Mucosa of descending colon (tissue), 3 donors: ENCODE results near the gene STIMATE. TPM values are rescaled to one million over a fixed set of nuclear protein-coding genes. Genes with fewer than 3 reads are reported as not detected.

Experiments
- ATAC-seq: fragments of 200-7000 bp; cut with Tn5 transposase; one replicate; pipeline ENCODE4 v1.9.1; 2020; ENCODE audit warnings: mild to moderate bottlenecking, moderate library complexity
- DNase-seq, 3 donors: peaks; one replicate each; pipeline ENCODE4 v3.0.0-alpha.2; 2020
- H3K36me3 ChIP-seq: fragments of 200-600 bp; one replicate; pipeline ENCODE4 v1.8.0; 2021; ENCODE audit warnings: low read depth, mild to moderate bottlenecking
- H3K4me1 ChIP-seq: fragments of 200-600 bp; one replicate; pipeline ENCODE4 v1.8.0; 2021; ENCODE audit warnings: low read depth, mild to moderate bottlenecking
- H3K4me3 ChIP-seq: fragments of 200-600 bp; one replicate; pipeline ENCODE4 v1.8.0; 2021; ENCODE audit warnings: mild to moderate bottlenecking
- H3K9me3 ChIP-seq: fragments of 200-600 bp; one replicate; pipeline ENCODE4 v1.8.0; 2021; ENCODE audit warnings: mild to moderate bottlenecking
- intact Hi-C, 2 donors: fragments of 100-400 bp; cut with DNase I in 1 of 2; cut with micrococcal nuclease in 1 of 2; formaldehyde crosslinking; loops; one replicate each; pipeline versions ENCODE4 v1.11.0 to v1.11.1; 2022; cut with DNase I, micrococcal nuclease
- total RNA-seq, 3 donors: library from RNA; stranded (reverse); fragmentation: NEBNext Ultra II Directional in 2 of 3; extraction: Animal tissue kit (Norgen Biotek cat#: 25700) in 2 of 3; gene quantifications; one replicate each; pipeline versions ENCODE4 v1.2.1 to v1.2.4, GENCODE V29; 2021 to 2023
- TF ChIP-seq, protein P1 (sequence below): fragments of 200-600 bp; IDR thresholded peaks from one replicate; pipeline ENCODE4 v1.8.0; 2022; ENCODE audit warnings: antibody characterized with exemption, mild to moderate bottlenecking
- donor health status: DM: no; HTN: no; CAD: no; lungs with moderate emphysema.
- donor health status: DM: no; HTN: no; CAD: no.
- donor health status: DM: no; HTN: yes; CAD: no.

The STIMATE gene
- total RNA-seq, 3 donors from 2014 or later: 9.3 to 14.8 (median 11.1) TPM

DNA sequence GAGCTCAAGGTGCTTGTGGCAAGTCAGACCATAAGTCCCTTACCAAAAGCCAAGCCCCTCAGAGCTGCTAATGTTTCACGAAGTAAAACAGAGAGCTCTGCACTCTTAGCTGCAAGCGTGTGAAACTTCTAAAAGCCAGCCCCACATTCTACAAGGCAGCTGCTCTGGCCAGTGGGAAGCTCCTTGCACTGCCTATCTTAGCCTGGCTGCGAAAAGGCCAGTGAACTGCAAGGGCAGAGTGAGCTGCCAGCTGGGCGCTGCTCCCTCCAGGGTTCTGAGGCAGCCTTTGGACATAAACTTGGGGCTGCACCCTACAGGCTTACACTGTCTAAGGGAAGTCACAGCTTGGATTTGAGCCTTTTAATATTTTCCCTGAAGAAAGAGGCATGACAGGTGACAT lies 60.4 kb downstream of the STIMATE start:
- TF ChIP-seq, protein P1, sequence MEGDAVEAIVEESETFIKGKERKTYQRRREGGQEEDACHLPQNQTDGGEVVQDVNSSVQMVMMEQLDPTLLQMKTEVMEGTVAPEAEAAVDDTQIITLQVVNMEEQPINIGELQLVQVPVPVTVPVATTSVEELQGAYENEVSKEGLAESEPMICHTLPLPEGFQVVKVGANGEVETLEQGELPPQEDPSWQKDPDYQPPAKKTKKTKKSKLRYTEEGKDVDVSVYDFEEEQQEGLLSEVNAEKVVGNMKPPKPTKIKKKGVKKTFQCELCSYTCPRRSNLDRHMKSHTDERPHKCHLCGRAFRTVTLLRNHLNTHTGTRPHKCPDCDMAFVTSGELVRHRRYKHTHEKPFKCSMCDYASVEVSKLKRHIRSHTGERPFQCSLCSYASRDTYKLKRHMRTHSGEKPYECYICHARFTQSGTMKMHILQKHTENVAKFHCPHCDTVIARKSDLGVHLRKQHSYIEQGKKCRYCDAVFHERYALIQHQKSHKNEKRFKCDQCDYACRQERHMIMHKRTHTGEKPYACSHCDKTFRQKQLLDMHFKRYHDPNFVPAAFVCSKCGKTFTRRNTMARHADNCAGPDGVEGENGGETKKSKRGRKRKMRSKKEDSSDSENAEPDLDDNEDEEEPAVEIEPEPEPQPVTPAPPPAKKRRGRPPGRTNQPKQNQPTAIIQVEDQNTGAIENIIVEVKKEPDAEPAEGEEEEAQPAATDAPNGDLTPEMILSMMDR: no peak
- intact Hi-C loops: no loop called here
- Histone ChIP-seq H3K36me3 (no peaks in the 10 kb centered on the region), H3K4me3 (no peak overlapping the region), H3K4me1 (no peaks in the 10 kb centered on the region), H3K9me3 (no peaks in the 10 kb centered on the region)
- ATAC-seq: no peak
- DNase-seq: no peak

DNA sequence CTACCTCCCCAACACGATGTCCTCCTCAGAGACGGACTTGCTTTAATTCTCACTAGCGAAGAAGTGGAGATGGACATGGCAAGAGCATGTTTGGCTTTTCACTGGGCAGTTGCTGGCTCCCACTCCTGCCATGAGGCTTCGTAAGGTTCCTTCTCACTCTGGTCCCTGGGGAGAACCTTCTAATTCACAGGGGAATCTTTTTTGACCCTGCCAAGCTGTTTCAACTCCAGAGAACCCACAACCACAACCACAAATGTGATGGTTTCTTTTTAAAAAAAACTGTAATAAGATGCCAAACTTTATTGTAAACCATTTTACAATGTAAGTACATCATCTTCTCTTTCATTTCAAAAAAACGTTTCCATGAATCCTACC lies 60.9 kb downstream of the STIMATE start:
- Histone ChIP-seq H3K36me3 (no peaks in the 10 kb centered on the region), H3K4me1 (peaks cover 2% of the 10 kb centered on the region), H3K9me3 (no peaks in the 10 kb centered on the region), H3K4me3 (no peak overlapping the region)
- TF ChIP-seq, protein P1: no peak
- DNase-seq (no peak), ATAC-seq (no peak)
- intact Hi-C loops: no loop called here

DNA sequence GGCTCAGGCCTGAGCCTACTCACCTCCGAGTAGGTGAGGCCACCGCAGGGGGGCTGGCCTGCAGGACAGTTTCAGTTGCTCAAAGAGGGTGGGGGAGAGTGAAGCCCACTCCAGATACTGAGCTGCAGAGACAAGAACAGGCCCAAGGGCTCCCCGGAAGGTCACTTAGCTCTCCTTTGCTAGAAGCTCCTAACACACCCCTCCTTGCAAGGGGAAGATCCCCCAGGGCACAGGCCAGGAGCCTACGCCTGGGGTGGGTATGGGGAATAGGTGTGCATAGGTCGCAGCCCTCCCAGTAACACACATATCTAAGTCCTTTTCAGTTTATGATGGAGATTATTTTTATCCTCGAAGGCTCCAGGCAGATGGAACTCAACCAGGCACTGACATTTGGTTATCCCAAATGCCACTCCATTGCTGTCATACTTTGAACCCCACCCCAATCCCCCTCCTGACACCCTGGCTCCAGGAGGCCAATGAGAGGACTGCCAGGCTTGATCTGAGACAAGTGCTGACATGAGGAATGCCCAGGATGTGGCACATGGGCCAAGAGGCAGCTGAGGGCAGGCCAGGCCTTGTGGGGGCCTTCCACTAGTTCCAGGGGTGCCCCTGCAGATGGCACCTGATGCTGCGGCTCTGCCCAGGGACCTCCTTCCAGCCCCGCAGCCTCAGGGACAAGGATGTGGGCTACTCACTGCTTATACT lies 61.4 kb downstream of the STIMATE start:
- peaks cover 4% of the 10 kb centered on the region for H3K4me1 ChIP-seq
- DNase-seq (no peak), ATAC-seq (no peak)
- TF ChIP-seq, protein P1: no peak
- no peak overlapping the region for H3K4me3 ChIP-seq
- intact Hi-C loops: no loop called here
- H3K36me3 ChIP-seq: no peaks in the 10 kb centered on the region
- H3K9me3 ChIP-seq: no peaks in the 10 kb centered on the region

DNA sequence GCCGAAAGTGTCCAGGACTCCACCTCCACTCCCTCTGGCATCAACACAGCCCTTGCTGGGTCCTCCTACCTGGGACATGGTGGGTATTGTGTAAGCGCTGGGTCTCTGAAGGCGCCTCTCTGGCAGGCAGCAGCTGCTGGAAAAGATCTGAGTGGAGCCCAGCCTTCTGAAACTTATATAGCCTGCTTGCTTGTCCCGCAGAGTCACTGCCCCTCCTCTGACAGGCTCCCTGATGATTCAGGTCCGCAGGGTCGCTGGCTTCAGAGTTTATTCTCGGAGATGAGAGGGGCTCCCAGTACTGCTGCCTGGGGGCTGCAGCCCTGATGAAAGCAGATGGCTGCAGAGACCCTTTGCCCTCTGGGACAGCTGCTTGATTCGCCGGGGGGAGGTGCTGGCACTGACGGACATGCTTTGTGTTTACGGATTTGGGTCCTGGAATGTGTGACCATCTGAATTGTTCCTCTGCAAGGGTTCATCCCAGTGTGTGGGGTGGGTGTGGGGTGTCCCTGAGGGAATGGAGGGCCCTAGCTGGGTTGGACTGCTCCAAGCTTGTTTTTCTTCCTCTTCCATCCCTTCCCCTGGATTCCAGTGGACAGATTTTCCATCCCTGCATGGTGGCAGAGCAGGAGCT lies 62.4 kb downstream of the STIMATE start, which contains the start of gene MUSTN1:
Gene MUSTN1, minus strand, starts transcription at position 149 of the 631 bp plus-strand sequence. Its CDS starts 71 bp downstream, at position 78.
- ATAC-seq (no peak), DNase-seq (no peak)
- H3K4me3 ChIP-seq: no peak within 1 kb of the TSS
- intact Hi-C loops: no loop called here
- H3K36me3 ChIP-seq: no peaks in the 10 kb centered on the region
- TF ChIP-seq, protein P1: no peak
- peaks cover 4% of the 10 kb centered on the region for H3K4me1 ChIP-seq
- H3K9me3 ChIP-seq: no peaks in the 10 kb centered on the region

DNA sequence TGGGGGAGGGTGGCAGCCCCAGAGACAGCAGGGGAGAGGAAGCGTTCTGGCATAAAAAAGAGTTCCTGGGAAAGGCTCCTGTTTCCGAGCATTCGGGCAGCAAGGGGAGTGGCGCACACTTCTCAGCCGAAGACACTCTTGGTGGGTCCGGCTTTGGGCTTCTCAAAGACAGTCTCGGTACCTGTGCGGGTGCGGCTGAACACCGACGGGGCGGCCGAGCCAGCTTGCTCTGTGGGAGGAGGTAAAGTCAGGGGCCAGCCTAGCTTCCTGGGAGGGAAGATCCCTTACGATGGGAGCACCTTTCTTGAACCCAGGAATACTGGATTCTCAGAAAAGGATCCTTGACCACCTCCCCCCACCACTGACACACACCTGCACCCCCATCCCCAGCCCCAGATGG lies 64.1 kb downstream of the STIMATE start:
- H3K9me3 ChIP-seq: no peaks in the 10 kb centered on the region
- ATAC-seq (no peak), DNase-seq (no peak)
- H3K4me1 ChIP-seq: peaks cover 4% of the 10 kb centered on the region
- TF ChIP-seq, protein P1: no peak
- no peak overlapping the region for H3K4me3 ChIP-seq
- intact Hi-C loops: no loop called here
- H3K36me3 ChIP-seq: no peaks in the 10 kb centered on the region
